Osteocyte (in vitro differentiated cells): ENCODE data around the gene GTF2A1. TPM values are rescaled to one million over a fixed set of nuclear protein-coding genes. Genes with fewer than 3 reads are reported as not detected.
"Not testable (repeated sequence)": the region's sequence is repeated elsewhere in the genome, so short reads cannot be mapped to it uniquely, and the experiment has no call there.

Experiments used
- DNase-seq: peaks from one replicate; pipeline ENCODE4 v3.0.0; 2021; ENCODE audit warnings: mixed read lengths; ENCODE audit not compliant: unreplicated experiment; ENCODE audit errors: extremely low spot score
- H3K27ac Mint-ChIP-seq: one replicate; pipeline ENCODE4 v1.8.0; 2021; ENCODE audit warnings: mild to moderate bottlenecking, mixed read lengths; ENCODE audit not compliant: unreplicated experiment
- H3K27me3 Mint-ChIP-seq: one replicate; pipeline ENCODE4 v1.8.0; 2021; ENCODE audit warnings: mixed read lengths; ENCODE audit not compliant: unreplicated experiment
- H3K36me3 Mint-ChIP-seq: one replicate; pipeline ENCODE4 v1.8.0; 2021; ENCODE audit warnings: mixed read lengths; ENCODE audit not compliant: unreplicated experiment
- H3K4me1 Mint-ChIP-seq: one replicate; pipeline ENCODE4 v1.8.0; 2021; ENCODE audit warnings: mixed read lengths; ENCODE audit not compliant: unreplicated experiment
- H3K4me3 Mint-ChIP-seq: one replicate; pipeline ENCODE4 v1.8.0; 2021; ENCODE audit warnings: mild to moderate bottlenecking, moderate library complexity, mixed read lengths; ENCODE audit not compliant: unreplicated experiment
- H3K9me3 Mint-ChIP-seq: one replicate; pipeline ENCODE4 v1.8.0; 2021; ENCODE audit warnings: mixed read lengths; ENCODE audit not compliant: unreplicated experiment
- total RNA-seq: library from RNA; stranded (reverse); gene quantifications from 2 replicates; pipeline ENCODE4 v1.2.1, GENCODE V29; 2021
- TF ChIP-seq, protein P1 (sequence below): fragments of 200-600 bp; sonication (generic); IDR thresholded peaks from 2 replicates; pipeline ENCODE4 v1.5.0; 2021; ENCODE audit warnings: antibody characterized with exemption, mild to moderate bottlenecking, moderate library complexity

Gene GTF2A1
- total RNA-seq, 1 donor from 2014 or later: 40.8 TPM

DNA sequence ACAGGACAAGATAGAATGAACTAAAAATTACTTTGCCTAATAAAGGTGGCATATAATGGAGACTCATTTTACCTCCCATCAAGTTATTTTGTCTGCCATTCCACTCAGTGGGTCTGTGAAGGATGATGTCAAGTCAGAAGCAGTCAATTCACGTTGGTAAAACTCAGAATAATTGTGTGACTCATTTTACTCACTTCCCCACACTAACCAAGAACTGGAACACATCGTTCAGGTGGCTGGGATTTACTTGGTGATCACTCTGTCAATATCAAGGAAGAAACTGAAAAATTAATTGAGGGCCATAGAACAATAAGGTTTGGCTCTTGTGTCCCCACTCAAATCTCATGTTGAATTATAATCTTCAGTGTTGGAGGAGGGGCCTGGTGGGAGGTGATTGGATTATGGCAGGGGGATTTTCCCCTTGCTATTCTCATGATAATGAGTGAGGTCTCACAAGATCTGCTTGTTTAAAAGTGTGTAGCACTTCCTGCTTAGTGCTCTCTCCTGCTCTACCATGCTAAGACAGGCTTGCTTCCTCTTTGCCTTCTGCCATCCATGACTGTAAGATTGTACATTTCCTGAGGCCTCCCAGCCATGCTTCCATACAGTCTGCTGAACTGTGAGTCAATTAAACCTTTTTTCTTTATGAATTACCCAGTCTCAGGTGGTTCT, 35.7 kb upstream of the GTF2A1 start:
- Mint-ChIP-seq H3K4me1 (no peaks in the 10 kb centered on the region), H3K27ac (no peak overlapping the region), H3K27me3 (no peaks in the 10 kb centered on the region), H3K9me3 (no peaks in the 10 kb centered on the region), H3K36me3 (no peaks in the 10 kb centered on the region), H3K4me3 (no peak overlapping the region)
- DNase-seq: no peak
- TF ChIP-seq, protein P1, sequence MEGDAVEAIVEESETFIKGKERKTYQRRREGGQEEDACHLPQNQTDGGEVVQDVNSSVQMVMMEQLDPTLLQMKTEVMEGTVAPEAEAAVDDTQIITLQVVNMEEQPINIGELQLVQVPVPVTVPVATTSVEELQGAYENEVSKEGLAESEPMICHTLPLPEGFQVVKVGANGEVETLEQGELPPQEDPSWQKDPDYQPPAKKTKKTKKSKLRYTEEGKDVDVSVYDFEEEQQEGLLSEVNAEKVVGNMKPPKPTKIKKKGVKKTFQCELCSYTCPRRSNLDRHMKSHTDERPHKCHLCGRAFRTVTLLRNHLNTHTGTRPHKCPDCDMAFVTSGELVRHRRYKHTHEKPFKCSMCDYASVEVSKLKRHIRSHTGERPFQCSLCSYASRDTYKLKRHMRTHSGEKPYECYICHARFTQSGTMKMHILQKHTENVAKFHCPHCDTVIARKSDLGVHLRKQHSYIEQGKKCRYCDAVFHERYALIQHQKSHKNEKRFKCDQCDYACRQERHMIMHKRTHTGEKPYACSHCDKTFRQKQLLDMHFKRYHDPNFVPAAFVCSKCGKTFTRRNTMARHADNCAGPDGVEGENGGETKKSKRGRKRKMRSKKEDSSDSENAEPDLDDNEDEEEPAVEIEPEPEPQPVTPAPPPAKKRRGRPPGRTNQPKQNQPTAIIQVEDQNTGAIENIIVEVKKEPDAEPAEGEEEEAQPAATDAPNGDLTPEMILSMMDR: no peak

DNA sequence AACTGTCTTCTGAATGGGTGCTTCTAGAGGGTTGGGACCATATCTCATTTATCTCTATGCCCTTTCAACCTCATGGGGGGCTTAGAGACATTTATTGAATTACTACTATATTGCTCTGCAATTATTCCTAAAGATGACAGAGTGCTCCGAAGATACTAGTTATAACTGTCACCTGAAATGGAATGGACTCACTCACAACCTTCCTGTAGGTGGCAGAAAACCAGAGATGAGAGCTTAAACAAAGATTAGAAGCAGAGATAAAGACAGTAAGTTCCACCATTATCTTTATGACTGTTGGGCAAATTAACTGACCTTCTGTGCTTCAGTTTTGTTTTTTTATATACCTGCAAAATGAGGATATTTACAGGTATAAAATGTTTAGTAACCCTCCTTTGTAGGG, 31.5 kb upstream of the GTF2A1 start:
- no peaks in the 10 kb centered on the region for H3K9me3 Mint-ChIP-seq
- no peak for DNase-seq
- no peak overlapping the region for H3K27ac Mint-ChIP-seq
- no peaks in the 10 kb centered on the region for H3K27me3 Mint-ChIP-seq
- H3K4me3 Mint-ChIP-seq: no peak overlapping the region
- H3K4me1 Mint-ChIP-seq: no peaks in the 10 kb centered on the region
- TF ChIP-seq, protein P1: no peak
- H3K36me3 Mint-ChIP-seq: no peaks in the 10 kb centered on the region

DNA sequence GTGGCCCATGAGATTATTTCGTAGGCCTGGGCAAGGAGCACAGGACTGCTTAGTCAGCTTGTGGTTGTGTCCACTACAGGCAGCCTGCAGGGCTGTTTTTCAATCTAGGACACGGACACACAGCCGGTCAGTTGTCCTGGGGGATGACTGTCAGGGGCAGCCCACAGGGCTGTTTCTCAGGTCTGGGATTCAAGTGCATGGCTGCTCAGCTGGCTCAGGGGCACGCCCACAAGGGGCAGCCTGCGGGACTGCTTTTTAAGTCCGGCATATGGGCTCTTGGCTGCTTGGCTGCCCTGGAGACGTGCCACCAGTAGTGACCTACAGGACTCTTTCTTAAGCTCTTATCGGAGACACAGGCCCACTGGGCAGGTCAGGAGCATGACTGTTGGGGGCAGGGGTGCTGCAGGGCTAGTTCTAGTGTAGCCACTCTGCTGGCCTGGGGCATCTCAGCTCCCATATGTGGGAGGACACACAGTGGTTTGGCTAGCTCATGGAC, 26.6 kb upstream of the GTF2A1 start:
- Mint-ChIP-seq H3K4me3 (no peak overlapping the region), H3K27ac (no peak overlapping the region), H3K27me3 (no peaks in the 10 kb centered on the region), H3K4me1 (no peaks in the 10 kb centered on the region), H3K36me3 (no peaks in the 10 kb centered on the region), H3K9me3 (peaks cover 11% of the 10 kb centered on the region)
- TF ChIP-seq, protein P1: no peak
- DNase-seq: no peak

DNA sequence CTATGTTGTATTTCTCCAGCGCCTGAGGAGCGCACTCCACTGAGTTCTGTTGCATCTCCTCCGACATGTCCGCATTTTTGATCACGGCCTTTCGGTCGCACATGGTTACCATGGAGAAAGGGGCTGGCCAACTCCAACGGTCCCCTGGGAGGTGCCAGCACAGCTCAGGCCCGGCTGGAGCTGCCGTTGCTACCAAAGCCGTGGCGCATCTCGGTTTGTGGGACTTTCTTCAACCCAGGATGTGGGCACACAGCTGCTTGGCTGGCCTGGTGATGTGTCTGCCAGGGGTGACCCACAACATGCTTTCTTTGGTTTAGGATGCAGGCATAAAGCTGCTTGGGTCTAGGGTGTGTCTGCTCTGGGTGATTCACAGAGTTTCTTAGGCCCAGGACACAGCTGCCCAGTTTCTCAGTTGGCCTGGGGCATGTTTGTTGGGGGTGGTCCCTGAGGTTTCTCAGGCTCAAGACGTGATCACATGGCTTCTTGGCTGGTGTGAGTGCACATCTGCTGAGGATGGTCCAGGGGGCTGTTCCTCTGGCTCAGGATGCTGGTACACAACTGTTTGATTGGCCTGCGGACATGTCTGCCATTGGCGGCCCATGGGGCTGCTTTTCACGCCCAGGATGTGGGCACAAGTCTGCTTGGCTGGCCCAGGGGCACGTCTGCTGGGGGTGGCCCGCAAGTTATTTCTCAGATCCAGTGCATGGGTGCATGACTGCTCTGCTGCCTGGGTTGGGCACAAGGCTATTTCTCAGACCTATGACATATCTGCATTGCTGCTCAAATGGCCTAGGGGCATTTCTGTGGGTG, 25.9 kb upstream of the GTF2A1 start:
- H3K4me1 Mint-ChIP-seq: no peaks in the 10 kb centered on the region
- H3K27me3 Mint-ChIP-seq: no peaks in the 10 kb centered on the region
- H3K36me3 Mint-ChIP-seq: no peaks in the 10 kb centered on the region
- H3K4me3 Mint-ChIP-seq: no peak overlapping the region
- no peak for DNase-seq
- H3K27ac Mint-ChIP-seq: no peak overlapping the region
- TF ChIP-seq, protein P1: no peak
- H3K9me3 Mint-ChIP-seq: peaks cover 11% of the 10 kb centered on the region

DNA sequence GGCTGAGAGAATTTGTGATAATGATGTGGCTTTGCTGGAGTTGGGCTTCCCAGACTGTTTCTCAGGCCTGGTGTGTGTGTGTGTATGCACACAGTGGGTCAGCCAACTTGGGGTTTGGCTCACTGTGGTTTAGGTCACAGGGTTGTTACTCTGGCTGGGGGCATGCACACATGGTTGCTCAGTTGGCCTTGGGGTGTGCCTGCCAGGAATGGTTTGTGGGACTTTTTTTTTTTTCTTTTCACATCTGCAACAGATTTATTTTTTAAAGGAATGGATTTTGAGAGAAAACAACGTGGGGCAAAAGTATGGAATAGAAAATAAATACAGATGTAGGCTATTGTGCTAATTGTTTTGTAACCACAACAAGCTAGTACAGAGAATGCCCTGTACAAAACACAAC, 25.0 kb upstream of the GTF2A1 start:
- Mint-ChIP-seq H3K4me1 (no peaks in the 10 kb centered on the region), H3K27me3 (peaks cover 6% of the 10 kb centered on the region), H3K27ac (no peak overlapping the region), H3K9me3 (peaks cover 17% of the 10 kb centered on the region), H3K36me3 (no peaks in the 10 kb centered on the region), H3K4me3 (no peak overlapping the region)
- DNase-seq: no peak
- TF ChIP-seq, protein P1: no peak

DNA sequence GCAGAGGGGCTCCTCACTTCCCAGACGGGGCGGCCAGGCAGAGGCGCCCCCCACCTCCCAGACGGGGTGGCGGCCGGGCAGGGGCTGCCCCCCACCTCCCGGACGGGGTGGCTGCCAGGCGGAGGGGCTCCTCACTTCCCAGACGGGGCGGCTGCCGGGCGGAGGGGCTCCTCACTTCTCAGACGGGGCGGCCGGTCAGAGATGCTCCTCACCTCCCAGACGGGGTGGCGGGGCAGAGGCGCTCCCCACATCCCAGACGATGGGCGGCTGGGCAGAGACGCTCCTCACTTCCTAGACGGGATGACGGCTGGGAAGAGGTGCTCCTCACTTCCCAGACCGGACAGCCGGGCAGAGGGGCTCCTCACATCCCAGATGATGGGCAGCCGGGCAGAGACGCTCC, 23.7 kb upstream of the GTF2A1 start:
- not testable (repeated sequence) for H3K4me1 Mint-ChIP-seq, H3K4me3 Mint-ChIP-seq, DNase-seq, H3K36me3 Mint-ChIP-seq, H3K27ac Mint-ChIP-seq
- Mint-ChIP-seq H3K9me3 (peaks cover 17% of the 10 kb centered on the region), H3K27me3 (peaks cover 18% of the 10 kb centered on the region)
